Parathyroid adenoma (tissue), 2 donors: ENCODE measurements around the gene NHERF1.
A peak's percentile ranks its signal among the peaks of the same experiment; 100 is the strongest.

Experiments used
- H2AFZ ChIP-seq: fragments of 300-600 bp; sonication (generic); one replicate; pipeline ENCODE4 v1.7.0; 2017; ENCODE audit warnings: antibody characterized with exemption, mild to moderate bottlenecking
- H3K27ac ChIP-seq: fragments of 300-600 bp; sonication (generic); one replicate; pipeline ENCODE4 v1.7.0; 2017
- H3K27me3 ChIP-seq: fragments of 300-600 bp; sonication (generic); one replicate; pipeline ENCODE4 v1.7.0; 2017; ENCODE audit warnings: low read length; ENCODE audit not compliant: control insufficient read depth, insufficient read depth
- H3K36me3 ChIP-seq: fragments of 300-600 bp; sonication (generic); one replicate; pipeline ENCODE4 v1.7.0; 2017; ENCODE audit warnings: low read length; ENCODE audit not compliant: control insufficient read depth, insufficient read depth
- H3K4me1 ChIP-seq: fragments of 300-600 bp; sonication (generic); one replicate; pipeline ENCODE4 v1.7.0; 2017; ENCODE audit warnings: control low read depth
- H3K4me2 ChIP-seq: fragments of 300-600 bp; sonication (generic); one replicate; pipeline ENCODE4 v1.7.0; 2017; ENCODE audit warnings: low read length
- H3K4me3 ChIP-seq: fragments of 300-600 bp; sonication (generic); one replicate; pipeline ENCODE4 v1.7.0; 2017; ENCODE audit warnings: low read depth, low read length
- H3K79me2 ChIP-seq: fragments of 300-600 bp; sonication (generic); one replicate; pipeline ENCODE4 v1.7.0; 2017; ENCODE audit warnings: control low read depth
- H3K9ac ChIP-seq: fragments of 300-600 bp; sonication (generic); one replicate; pipeline ENCODE4 v1.7.0; 2017; ENCODE audit warnings: mild to moderate bottlenecking
- H3K9me3 ChIP-seq: fragments of 300-600 bp; sonication (generic); one replicate; pipeline ENCODE4 v1.7.0; 2017; ENCODE audit warnings: low read length; ENCODE audit not compliant: control insufficient read depth
- TF ChIP-seq, protein P1 (sequence below): fragments of 300-600 bp; sonication (generic); IDR thresholded peaks from one replicate; pipeline ENCODE4 v1.7.0; 2017; ENCODE audit warnings: antibody characterized with exemption, mild to moderate bottlenecking
- donor health status: primary hyperparathyroidism.

NHERF1 gene

GRCh38 chr17:74745548-74746177 lies 2.8 kb upstream of the NHERF1 start:
- Histone ChIP-seq H3K9me3 (no peaks in the 10 kb centered on the region), H3K9ac (no peak overlapping the region), H3K27ac (no peak overlapping the region), H3K4me2 (no peak overlapping the region), H3K4me3 (no peak overlapping the region), H3K79me2 (peaks cover 12% of the 10 kb centered on the region), H3K4me1 (peaks cover 14% of the 10 kb centered on the region), H3K27me3 (no peaks in the 10 kb centered on the region), H3K36me3 (no peaks in the 10 kb centered on the region), H2AFZ (no peak overlapping the region)
- TF ChIP-seq, protein P1, sequence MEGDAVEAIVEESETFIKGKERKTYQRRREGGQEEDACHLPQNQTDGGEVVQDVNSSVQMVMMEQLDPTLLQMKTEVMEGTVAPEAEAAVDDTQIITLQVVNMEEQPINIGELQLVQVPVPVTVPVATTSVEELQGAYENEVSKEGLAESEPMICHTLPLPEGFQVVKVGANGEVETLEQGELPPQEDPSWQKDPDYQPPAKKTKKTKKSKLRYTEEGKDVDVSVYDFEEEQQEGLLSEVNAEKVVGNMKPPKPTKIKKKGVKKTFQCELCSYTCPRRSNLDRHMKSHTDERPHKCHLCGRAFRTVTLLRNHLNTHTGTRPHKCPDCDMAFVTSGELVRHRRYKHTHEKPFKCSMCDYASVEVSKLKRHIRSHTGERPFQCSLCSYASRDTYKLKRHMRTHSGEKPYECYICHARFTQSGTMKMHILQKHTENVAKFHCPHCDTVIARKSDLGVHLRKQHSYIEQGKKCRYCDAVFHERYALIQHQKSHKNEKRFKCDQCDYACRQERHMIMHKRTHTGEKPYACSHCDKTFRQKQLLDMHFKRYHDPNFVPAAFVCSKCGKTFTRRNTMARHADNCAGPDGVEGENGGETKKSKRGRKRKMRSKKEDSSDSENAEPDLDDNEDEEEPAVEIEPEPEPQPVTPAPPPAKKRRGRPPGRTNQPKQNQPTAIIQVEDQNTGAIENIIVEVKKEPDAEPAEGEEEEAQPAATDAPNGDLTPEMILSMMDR = no peak

GRCh38 chr17:74746376-74746775 lies 2.1 kb upstream of the NHERF1 start:
- peaks cover 16% of the 10 kb centered on the region for H3K4me1 ChIP-seq
- no peak overlapping the region for H3K4me3 ChIP-seq
- H3K27me3 ChIP-seq = no peaks in the 10 kb centered on the region
- H3K9me3 ChIP-seq = no peaks in the 10 kb centered on the region
- H3K27ac ChIP-seq = peak overlapping the region; percentile 36
- no peak overlapping the region for H3K9ac ChIP-seq
- H3K79me2 ChIP-seq = peaks cover 19% of the 10 kb centered on the region
- no peaks in the 10 kb centered on the region for H3K36me3 ChIP-seq
- TF ChIP-seq, protein P1 = no peak
- no peak overlapping the region for H2AFZ ChIP-seq
- no peak overlapping the region for H3K4me2 ChIP-seq

GRCh38 chr17:74746922-74747321 lies 1.5 kb upstream of the NHERF1 start:
- Histone ChIP-seq H3K9ac (no peak overlapping the region), H3K4me1 (peaks cover 22% of the 10 kb centered on the region), H2AFZ (peak overlapping the region; percentile 20), H3K27me3 (no peaks in the 10 kb centered on the region), H3K9me3 (no peaks in the 10 kb centered on the region), H3K27ac (peak overlapping the region; percentile 36), H3K4me3 (no peak overlapping the region), H3K79me2 (peaks cover 24% of the 10 kb centered on the region), H3K36me3 (no peaks in the 10 kb centered on the region), H3K4me2 (no peak overlapping the region)
- TF ChIP-seq, protein P1 = no peak

DNA sequence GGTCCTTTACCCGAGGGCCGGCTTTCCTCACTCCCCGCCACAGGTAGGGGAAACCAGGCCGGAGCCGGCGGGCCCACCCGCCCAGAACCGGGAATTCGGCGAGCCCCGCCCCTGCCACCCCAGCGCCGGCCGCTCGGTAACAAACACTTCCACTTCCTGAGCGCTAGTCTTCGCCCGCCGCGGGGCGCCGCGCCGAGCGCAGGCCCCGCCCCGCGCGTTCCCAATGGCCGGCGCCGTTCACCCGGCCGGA lies 224 bp upstream of the NHERF1 start:
- H2AFZ ChIP-seq = peak overlapping the region; percentile 66
- H3K9ac ChIP-seq = no peak overlapping the region
- no peaks in the 10 kb centered on the region for H3K9me3 ChIP-seq
- H3K27me3 ChIP-seq = no peaks in the 10 kb centered on the region
- peaks cover 37% of the 10 kb centered on the region for H3K79me2 ChIP-seq
- peak overlapping the region; percentile 47 for H3K4me2 ChIP-seq
- no peaks in the 10 kb centered on the region for H3K36me3 ChIP-seq
- peaks cover 31% of the 10 kb centered on the region for H3K4me1 ChIP-seq
- TF ChIP-seq, protein P1 = no peak
- H3K27ac ChIP-seq = peak overlapping the region; percentile 45
- peak overlapping the region; percentile 98 for H3K4me3 ChIP-seq
